ENCODE results near the gene CSNK2A2.

Gene CSNK2A2

DNA sequence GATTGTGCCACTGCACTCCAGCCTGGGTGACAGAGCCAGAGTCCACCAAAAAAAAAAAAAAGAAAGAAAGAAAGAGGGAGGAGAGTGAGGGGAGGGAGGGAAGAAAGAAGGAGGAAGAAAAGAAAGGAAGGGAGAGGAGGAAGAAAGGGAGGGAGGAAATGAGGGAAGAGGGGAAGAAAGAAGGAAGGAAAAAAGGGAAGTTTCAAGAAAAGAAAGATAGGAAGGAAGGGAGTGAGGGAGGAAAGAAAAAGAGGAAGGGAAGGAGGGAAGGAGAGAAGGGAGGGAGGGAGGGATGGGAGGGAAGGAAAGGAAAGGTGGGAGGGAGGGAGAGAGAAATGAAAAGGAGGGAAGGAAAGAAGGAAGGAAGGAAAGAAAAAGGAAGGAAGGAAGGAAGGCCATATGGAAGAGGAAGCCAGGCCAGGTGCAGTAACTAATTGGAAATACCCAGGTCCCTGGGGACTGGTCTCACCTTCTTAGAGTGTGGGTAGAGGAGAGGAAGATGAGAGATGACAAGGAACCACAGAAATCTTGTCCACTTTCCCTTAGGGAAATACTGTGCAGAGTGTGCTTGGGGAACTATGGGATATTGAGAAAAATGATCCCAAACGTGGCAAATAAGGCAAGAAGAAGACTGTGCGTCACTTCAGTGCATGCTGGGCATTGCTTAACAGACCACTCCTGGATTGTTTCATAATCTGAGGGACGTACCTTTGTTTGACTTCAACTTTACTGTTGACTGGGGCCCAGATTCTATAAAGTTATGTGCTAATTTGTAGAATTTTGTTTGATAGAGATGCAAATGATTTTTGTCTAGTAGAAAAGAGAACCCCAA, 15.1 kb upstream of the CSNK2A2 start:
- Mint-ChIP-seq H3K27me3 (peaks cover 7% of the 10 kb centered on the region), H3K4me1 (peaks cover 20% of the 10 kb centered on the region), H3K27ac (no peak overlapping the region), H3K36me3 (no peaks in the 10 kb centered on the region), H3K4me3 (peak overlapping the region; percentile 2), H3K9me3 (no peaks in the 10 kb centered on the region)
- ATAC-seq (ENCODE audit: low read depth) (peak; percentile 70), DNase-seq (ENCODE audit: low spot score in 2 of 2) (no peak)

DNA sequence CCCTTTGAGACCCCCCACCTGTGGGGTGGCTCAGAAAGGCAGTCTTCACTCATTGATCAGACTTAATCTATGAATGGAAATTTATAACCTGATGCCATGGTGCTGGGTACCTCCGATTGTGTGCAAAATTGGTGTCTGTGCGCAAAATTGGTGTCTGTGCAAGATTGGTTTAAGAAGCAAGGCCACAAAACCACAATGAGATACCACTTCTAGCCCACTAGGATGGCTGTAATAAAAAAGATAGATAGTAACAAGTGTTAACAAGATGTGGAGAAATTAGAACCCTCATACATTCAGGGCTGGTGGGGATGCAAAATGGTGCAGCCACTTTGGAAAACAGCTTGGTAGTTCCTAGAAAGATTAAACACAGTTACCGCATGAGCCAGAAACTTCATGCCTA, 13.9 kb upstream of the CSNK2A2 start:
- Mint-ChIP-seq H3K27me3 (peaks cover 4% of the 10 kb centered on the region), H3K4me3 (no peak overlapping the region), H3K36me3 (no peaks in the 10 kb centered on the region), H3K27ac (no peak overlapping the region), H3K9me3 (no peaks in the 10 kb centered on the region), H3K4me1 (peaks cover 20% of the 10 kb centered on the region)
- ATAC-seq (ENCODE audit: low read depth) (no peak), DNase-seq (ENCODE audit: low spot score in 2 of 2) (no peak)

GRCh38 chr16:58211245-58211644, 13.3 kb upstream of the CSNK2A2 start:
- H3K27ac Mint-ChIP-seq: no peak overlapping the region
- no peak for ATAC-seq (ENCODE audit: low read depth)
- peaks cover 20% of the 10 kb centered on the region for H3K4me1 Mint-ChIP-seq
- no peaks in the 10 kb centered on the region for H3K9me3 Mint-ChIP-seq
- H3K4me3 Mint-ChIP-seq: no peak overlapping the region
- DNase-seq (ENCODE audit: low spot score in 2 of 2): no peak
- peaks cover 4% of the 10 kb centered on the region for H3K27me3 Mint-ChIP-seq
- no peaks in the 10 kb centered on the region for H3K36me3 Mint-ChIP-seq

DNA sequence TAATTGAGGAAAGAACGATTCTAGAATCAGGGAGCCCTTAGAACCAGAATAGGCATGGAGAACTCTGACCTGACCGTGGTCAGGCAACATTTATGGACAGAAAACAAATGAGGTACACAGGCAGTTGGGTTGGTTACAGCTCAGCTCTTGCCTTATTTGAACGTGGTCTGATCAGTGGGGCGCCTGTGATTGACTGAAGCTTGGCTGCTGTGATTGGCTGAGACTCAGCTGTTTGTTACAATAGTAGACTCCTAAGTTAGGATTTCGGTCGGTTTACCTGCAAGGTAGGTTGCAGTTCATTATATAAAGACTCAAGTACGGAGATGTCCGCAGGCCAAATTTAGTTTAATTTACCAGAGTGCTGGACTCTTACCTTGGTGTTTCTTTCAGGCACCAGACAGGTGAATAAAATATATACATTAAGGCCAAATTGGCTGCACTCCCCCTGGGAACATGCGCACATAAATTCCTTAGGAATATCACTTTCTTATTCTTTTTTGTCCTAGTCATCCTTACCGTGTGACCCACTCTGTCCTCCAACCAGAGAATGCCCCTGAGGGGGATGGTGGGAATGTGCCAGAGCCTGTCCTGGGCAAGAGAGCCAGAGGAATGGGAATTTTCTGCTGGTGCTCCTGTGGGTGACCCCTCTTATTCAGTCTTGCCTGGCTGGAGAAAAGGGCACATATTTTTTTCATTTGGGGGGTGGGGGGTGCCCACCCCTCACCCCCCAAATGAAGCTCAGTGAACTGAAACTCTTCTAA, 7.5 kb upstream of the CSNK2A2 start:
- DNase-seq (ENCODE audit: low spot score in 2 of 2): no peak
- Mint-ChIP-seq H3K4me3 (no peak overlapping the region), H3K4me1 (no peaks in the 10 kb centered on the region), H3K27me3 (peaks cover 5% of the 10 kb centered on the region), H3K9me3 (no peaks in the 10 kb centered on the region), H3K36me3 (no peaks in the 10 kb centered on the region), H3K27ac (no peak overlapping the region)
- no peak for ATAC-seq (ENCODE audit: low read depth)

DNA sequence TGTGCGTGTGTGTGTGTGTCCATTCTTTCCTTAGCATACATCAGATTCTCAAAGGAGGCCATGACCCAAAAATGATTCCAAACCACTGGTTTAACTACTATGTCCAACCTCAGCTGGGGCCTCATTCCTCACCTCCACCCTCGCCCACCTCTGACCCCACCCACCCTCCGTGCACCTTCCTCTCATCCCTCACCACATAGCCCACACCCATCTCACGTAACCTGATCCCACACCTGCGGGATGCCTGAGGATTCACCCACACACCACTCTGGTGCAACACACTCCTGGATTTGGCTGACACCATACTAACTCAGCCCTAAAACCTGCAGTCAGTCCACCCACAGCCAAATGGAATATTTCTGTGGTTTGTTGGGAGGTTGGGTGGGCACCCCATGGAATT, 3.3 kb upstream of the CSNK2A2 start:
- Mint-ChIP-seq H3K36me3 (no peaks in the 10 kb centered on the region), H3K27ac (no peak overlapping the region), H3K4me3 (no peak overlapping the region), H3K27me3 (peaks cover 3% of the 10 kb centered on the region), H3K4me1 (peaks cover 15% of the 10 kb centered on the region), H3K9me3 (no peaks in the 10 kb centered on the region)
- ATAC-seq (ENCODE audit: low read depth): no peak
- DNase-seq (ENCODE audit: low spot score in 2 of 2): no peak

- DNase-seq (ENCODE audit: low spot score in 2 of 2) (no peak), ATAC-seq (ENCODE audit: low read depth) (no peak)
- Mint-ChIP-seq H3K36me3 (peaks cover 7% of the 10 kb centered on the region), H3K9me3 (no peaks in the 10 kb centered on the region), H3K27me3 (peaks cover 3% of the 10 kb centered on the region), H3K4me1 (peaks cover 18% of the 10 kb centered on the region), H3K4me3 (no peak overlapping the region), H3K27ac (no peak overlapping the region)
These were observed 2.3 kb upstream of the CSNK2A2 start for GRCh38 chr16:58200004-58200797.

DNA sequence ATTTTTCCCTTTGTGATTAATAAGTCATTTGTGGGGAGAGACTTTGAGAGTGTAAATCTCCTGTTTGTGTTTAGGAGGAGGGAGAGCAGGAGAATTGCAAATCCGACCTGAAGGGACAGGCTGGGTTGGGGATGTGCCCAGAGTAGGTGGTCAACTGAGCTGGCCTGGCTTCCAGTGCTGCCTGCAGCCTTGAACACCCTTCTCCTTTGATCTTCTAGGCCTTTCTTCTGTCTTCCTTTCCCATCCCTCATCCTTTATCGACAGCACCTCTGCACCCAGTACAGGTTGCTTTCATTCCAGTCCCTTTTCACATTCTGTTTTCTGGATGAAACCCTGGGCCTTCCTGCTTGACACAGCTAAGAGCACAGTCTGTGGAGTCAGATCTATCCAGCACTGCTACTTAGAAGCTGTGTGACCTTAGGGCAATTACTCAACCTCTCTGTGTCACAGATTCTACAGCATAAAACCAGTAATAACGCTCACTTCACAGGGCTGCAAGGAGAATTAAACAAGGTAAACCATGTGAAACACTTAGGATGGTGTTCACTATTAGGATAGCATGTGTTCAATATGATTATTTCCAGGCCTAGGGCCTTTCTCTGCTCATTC, 1.0 kb upstream of the CSNK2A2 start:
- no peaks in the 10 kb centered on the region for H3K9me3 Mint-ChIP-seq
- no peak for DNase-seq (ENCODE audit: low spot score in 2 of 2)
- peaks cover 22% of the 10 kb centered on the region for H3K4me1 Mint-ChIP-seq
- no peak for ATAC-seq (ENCODE audit: low read depth)
- peaks cover 8% of the 10 kb centered on the region for H3K36me3 Mint-ChIP-seq
- H3K27me3 Mint-ChIP-seq: peaks cover under 1% of the 10 kb centered on the region
- peak overlapping the region; percentile 85 for H3K27ac Mint-ChIP-seq
- peak overlapping the region; percentile 81 for H3K4me3 Mint-ChIP-seq

DNA sequence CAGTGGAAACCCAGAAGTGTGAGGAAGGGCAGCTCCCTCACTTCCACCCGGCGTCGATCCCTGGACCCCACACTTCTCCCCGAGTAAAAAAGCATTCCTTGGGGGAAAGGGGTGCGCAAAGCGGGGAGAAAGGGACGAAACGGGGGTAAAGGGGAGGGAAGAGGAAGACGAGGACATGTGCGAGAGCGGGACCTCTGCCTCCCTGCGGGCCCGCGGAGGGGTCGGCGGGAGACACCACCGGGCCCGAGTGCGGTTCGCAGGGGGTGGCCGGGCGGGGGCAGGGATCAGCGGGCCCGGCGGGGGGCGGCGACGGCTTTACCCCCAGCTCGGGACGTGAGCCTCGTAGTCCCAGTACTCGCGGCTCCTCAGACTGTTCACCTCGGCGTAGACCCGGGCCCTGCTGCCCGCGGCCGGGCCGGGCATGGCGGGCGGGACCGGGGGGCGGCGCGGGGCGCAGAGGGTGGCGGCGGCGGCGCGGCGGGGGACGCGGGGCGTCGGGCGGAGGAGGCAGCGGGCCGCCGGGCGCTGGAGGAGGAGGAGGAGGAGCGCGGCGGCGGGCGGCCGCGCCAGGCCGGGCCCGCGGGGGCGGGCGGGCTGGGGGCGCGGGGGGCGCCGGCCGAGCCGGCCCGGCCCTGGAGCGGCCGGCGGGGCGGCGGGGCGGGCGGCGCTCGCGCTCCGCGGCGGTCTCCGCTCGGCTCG, 443 bp downstream of the CSNK2A2 start:
- Mint-ChIP-seq H3K4me3 (peak overlapping the region; percentile 87), H3K36me3 (peaks cover 16% of the 10 kb centered on the region), H3K27ac (peak overlapping the region; percentile 73), H3K4me1 (peaks cover 22% of the 10 kb centered on the region), H3K9me3 (no peaks in the 10 kb centered on the region), H3K27me3 (no peaks in the 10 kb centered on the region)
- ATAC-seq (ENCODE audit: low read depth) (peak; percentile 34), DNase-seq (ENCODE audit: low spot score in 2 of 2) (peak; percentile 4 to 19)

DNA sequence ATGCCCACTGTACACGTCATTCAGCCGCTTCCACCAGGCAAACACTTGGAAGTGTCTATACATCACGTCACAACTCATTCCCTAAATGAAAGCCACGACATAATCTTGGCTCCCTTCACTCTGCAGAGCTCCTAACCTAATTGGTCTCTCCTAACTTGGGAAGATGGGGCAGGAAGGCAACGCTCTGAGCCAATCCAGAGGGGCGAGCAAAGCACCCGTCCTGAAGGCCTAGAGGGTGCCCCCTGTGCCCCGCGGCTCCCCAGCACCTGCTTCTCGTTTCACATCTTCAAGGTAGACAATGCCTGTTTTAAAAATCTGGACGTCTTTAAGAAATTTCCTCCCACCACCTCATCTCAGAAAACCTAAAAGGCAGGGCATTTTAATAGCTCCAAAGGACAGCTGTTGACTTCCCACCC, 1.0 kb downstream of the CSNK2A2 start:
- Mint-ChIP-seq H3K4me3 (peak overlapping the region; percentile 87), H3K9me3 (no peaks in the 10 kb centered on the region), H3K36me3 (peaks cover 17% of the 10 kb centered on the region), H3K27me3 (no peaks in the 10 kb centered on the region), H3K27ac (peak overlapping the region; percentile 73), H3K4me1 (peaks cover 22% of the 10 kb centered on the region)
- ATAC-seq (ENCODE audit: low read depth): no peak
- no peak for DNase-seq (ENCODE audit: low spot score in 2 of 2)

DNA sequence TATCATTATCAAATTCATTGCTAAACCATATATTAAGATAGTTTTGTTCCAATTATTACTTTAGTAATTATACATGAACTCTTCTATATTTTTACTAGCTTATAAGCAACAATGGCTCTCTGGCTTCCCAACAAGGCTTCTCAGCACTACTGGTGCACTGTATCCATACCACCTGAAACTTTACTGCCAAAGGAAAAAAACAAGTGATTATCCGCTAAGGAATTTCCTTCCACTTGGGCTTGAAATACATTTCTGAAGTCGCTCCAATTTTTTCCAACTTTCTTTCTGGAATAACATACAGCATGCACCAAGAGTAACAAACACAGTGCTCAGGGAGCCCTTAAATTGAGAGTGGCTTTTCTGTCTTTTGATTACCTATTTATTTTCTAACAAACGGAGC, 2.1 kb downstream of the CSNK2A2 start:
- no peak for ATAC-seq (ENCODE audit: low read depth)
- Mint-ChIP-seq H3K4me3 (peak overlapping the region; percentile 40), H3K9me3 (no peaks in the 10 kb centered on the region), H3K4me1 (peaks cover 25% of the 10 kb centered on the region), H3K27me3 (no peaks in the 10 kb centered on the region), H3K36me3 (peaks cover 21% of the 10 kb centered on the region), H3K27ac (no peak overlapping the region)
- DNase-seq (ENCODE audit: low spot score in 2 of 2): no peak

GRCh38 chr16:58195344-58195743, 2.6 kb downstream of the CSNK2A2 start:
- H3K27me3 Mint-ChIP-seq: no peaks in the 10 kb centered on the region
- DNase-seq (ENCODE audit: low spot score in 2 of 2) (no peak), ATAC-seq (ENCODE audit: low read depth) (no peak)
- peaks cover 22% of the 10 kb centered on the region for H3K36me3 Mint-ChIP-seq
- no peak overlapping the region for H3K4me3 Mint-ChIP-seq
- H3K9me3 Mint-ChIP-seq: no peaks in the 10 kb centered on the region
- peaks cover 25% of the 10 kb centered on the region for H3K4me1 Mint-ChIP-seq
- H3K27ac Mint-ChIP-seq: no peak overlapping the region

- peaks cover 25% of the 10 kb centered on the region for H3K4me1 Mint-ChIP-seq
- H3K9me3 Mint-ChIP-seq: no peaks in the 10 kb centered on the region
- no peak overlapping the region for H3K4me3 Mint-ChIP-seq
- H3K27ac Mint-ChIP-seq: peak overlapping the region; percentile 8
- ATAC-seq (ENCODE audit: low read depth) (no peak), DNase-seq (ENCODE audit: low spot score in 2 of 2) (no peak)
- no peaks in the 10 kb centered on the region for H3K27me3 Mint-ChIP-seq
- peaks cover 22% of the 10 kb centered on the region for H3K36me3 Mint-ChIP-seq
These were observed 3.1 kb downstream of the CSNK2A2 start for GRCh38 chr16:58194790-58195189.

GRCh38 chr16:58187665-58188421, 10.1 kb downstream of the CSNK2A2 start:
- Mint-ChIP-seq H3K36me3 (peaks cover 35% of the 10 kb centered on the region), H3K27ac (no peak overlapping the region), H3K9me3 (no peaks in the 10 kb centered on the region), H3K4me3 (no peak overlapping the region), H3K27me3 (no peaks in the 10 kb centered on the region), H3K4me1 (peaks cover 3% of the 10 kb centered on the region)
- ATAC-seq (ENCODE audit: low read depth) (no peak), DNase-seq (ENCODE audit: low spot score in 2 of 2) (no peak)

All from memory B cell (primary cell).